HG03558 (cell line): ENCODE data around the gene LYSMD3.
A peak's percentile ranks its signal among the peaks of the same experiment; 100 is the strongest.
"Not testable (repeated sequence)": the region's sequence is repeated elsewhere in the genome, so short reads cannot be mapped to it uniquely, and the experiment has no call there.

Experiments used
- ATAC-seq: cut with Tn5 transposase; IDR thresholded peaks from one replicate; pipeline ENCODE4 v1.9.1; 2021; ENCODE audit warnings: moderate number of reproducible peaks; ENCODE audit not compliant: unreplicated experiment; ENCODE audit errors: extremely low read depth

The LYSMD3 gene

GRCh38 chr5:90529194-90529938 lies at the start of gene LYSMD3:
TSS of gene LYSMD3 (minus strand) at chr5:90529584. CDS start at chr5:90525289, 4,295 bp downstream.
- ATAC-seq = peak; percentile 80

GRCh38 chr5:90576566-90576965 lies 47.2 kb upstream of the LYSMD3 start:
- not testable (repeated sequence) for ATAC-seq

- ATAC-seq = no peak
These were observed 46.3 kb upstream of the LYSMD3 start for GRCh38 chr5:90575712-90576111.

DNA sequence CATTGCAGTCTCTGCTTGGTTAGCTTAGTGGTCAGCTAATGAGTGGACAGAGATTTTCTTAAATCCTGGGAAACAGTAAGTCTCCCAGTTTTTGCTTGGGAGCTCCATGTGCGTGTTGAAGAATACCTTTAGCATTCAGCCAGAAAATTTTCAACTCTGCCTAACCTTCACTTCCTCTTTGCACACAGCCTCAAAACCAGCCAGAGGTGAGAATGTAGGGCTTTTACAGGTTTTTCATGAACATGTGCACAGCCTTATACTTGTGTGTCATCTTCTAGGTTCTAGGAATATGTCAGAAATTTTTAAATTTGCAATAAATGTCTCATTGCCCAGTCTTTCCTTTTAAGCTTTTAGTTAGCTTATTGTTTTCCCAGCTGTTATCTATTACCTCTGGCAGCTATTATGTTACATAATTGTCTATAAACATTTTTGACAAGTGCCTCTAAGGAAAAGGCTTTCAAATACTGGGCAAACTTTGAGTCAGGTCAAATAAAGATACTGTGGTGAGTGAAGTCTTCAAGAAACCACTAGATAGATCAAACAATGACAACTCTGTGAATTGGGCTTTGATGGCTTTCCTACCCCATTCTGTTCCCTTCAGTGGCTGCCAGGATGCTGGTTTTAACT lies 41.9 kb upstream of the LYSMD3 start:
- no peak for ATAC-seq

DNA sequence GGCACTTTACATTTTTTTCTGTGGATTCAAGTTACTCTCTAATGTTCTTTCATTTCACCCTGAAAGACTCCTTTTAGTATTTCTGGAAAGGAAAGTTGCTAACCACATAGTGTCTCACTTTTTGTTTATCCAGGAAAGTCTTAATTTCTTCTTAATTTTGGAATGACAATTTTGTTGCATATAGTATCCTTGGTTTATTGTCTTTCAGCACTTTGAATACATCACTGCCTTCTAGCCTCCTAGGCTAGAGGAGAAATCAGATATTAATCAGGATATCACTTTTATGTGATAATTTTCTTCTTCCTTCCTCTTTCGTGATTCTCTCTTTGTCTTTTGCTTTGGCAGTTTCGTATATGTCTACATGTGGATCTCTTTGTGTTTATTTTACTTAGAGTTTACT lies 40.6 kb upstream of the LYSMD3 start:
- no peak for ATAC-seq

DNA sequence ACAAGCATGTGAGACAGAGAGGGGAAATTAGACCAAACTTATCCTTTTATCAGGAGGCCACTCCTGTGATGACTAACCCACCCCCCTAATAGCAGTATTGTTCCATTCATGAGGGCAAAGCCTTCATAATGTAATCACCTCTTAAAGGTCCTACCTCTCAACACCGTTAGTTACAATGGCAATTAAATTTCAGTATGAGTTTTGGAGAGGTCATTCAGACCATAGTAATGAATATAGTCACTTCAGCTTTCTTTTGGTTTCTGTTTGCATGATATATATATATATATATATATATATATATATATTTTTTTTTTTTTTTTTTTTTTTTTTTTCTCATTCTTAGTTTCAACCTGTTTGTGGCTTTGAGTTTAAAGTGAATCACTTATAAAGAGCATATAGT lies 39.7 kb upstream of the LYSMD3 start:
- ATAC-seq = no peak

- ATAC-seq = no peak
These were observed 36.1 kb upstream of the LYSMD3 start for GRCh38 chr5:90565491-90565890.

DNA sequence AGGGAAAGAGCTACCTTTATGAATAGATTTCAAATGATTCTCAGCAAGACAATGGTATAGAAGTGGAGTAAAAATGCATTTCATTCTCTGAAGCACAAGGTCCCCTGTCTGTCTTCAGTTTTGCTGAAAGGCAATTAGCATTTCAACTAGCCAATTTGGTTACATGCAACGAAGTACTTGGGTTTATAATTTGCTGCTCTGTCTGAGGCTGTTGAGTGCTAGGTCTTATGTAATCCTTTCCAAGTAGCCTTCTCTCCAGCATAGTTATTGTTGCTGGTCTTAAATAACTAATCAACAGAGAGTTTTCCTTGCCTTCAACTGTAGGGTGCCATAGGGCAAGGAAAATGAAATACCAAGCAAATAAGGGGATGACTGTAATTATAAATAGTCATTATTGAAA lies 33.7 kb upstream of the LYSMD3 start:
- no peak for ATAC-seq

DNA sequence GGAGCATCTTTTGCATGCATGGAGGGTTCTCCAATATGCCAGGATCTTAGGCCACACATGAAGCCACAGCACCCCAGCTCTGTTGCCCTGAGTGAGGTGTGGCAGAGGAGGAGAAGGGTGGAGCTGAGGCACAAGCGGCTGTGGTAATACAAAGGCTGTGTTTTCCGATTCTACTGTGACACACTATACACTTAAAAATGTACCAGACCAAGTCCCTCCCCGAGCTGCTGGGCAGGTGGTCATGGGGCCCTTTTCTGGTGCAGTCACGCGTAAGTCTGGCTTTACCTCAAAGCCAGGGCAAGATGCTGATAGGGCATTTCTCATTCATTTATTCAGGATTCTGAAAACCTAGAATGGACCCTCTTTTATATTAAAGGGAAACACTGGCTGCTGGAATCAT lies 33.0 kb upstream of the LYSMD3 start:
- ATAC-seq = no peak

GRCh38 chr5:90561766-90562165 lies 32.4 kb upstream of the LYSMD3 start:
- no peak for ATAC-seq

- no peak for ATAC-seq
These were observed 31.4 kb upstream of the LYSMD3 start for GRCh38 chr5:90560771-90561170.

DNA sequence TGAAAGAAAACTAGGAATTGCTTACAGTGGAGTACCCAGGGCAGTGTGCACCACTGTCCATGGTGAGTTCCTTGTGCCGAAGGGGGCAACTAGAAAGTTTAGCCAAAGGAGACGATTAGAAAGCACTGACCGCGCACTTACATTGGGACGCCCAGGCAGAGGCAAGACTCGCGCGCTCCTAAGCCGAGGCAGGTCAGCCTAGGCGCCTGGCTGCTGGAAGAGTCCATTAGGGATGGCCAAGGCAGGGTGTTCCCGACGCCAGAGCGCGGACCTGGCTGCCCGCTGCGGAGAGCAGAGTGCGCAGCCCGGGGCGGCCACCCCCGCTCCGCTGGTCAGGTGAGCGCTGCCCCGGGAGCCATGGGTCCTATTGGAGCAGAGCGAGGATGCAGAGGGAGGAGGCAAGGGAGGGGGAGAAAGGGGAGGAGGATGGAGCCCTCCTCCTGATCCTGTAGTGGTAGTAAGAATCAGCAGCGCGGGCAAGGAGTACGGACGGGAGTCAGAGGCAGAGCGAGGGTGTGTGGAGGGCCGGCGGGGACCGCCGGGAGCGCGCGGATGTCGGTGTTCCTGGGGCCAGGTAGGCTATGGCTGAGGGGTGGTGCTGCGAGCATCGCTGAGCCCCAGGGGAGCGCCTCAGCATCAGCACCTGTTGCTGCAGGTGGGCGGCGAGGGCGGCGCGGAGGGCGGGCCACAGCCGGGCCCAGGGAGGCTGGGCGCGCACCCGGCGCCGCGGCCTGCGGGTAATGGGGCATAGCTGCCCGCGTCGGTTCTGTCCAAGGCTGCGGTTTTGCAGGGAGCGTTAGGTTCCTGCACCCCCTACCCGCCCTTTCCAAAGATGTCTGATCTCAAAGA lies 29.2 kb upstream of the LYSMD3 start, which contains the start of gene ADGRV1:
Gene ADGRV1, plus strand, starts transcription at position 454 of the 849 bp plus-strand sequence. Its CDS starts 99 bp downstream, at position 553.
- no peak for ATAC-seq

DNA sequence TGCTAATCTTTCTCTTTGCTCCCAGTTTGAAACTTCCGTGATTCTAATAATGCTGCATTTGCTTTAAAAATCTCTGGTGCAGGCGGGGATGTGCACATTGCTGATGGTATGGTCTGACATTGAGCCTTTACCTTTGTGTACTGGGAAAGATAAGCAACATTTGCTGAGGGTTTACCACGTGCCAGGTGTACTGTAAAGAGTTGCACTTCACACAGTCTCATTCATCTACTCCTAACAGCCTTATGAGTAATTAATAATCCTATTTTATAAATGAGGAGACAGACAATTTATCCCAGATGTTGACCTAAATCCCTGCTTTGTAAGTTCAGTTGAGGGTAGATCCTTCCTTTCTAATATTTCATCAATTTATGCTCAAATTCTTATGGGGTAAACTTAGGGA lies 28.5 kb upstream of the LYSMD3 start:
- ATAC-seq = no peak

DNA sequence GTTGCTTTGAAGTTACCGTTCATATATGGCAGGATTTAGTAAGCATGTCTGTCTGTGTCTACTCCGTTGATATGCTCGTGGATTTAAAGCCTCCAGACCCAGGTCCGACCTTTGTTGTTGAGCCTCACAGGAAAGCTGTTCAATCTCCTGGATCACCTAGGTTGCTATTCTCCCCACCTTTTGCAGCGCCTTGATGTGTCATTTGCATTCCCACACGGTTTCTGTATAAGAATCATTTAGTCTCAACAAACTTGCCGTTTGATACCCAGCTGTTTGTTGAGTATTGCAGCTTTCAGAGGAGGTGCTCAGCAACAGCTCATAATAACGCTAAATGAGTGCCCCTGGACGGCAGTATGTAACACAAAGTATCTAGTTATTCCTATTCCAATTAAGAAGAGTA lies 28.0 kb upstream of the LYSMD3 start:
- ATAC-seq = no peak

- ATAC-seq = no peak
These were observed 26.3 kb upstream of the LYSMD3 start for GRCh38 chr5:90555666-90556065.

- no peak for ATAC-seq
These were observed 25.1 kb upstream of the LYSMD3 start for GRCh38 chr5:90554358-90555006.

DNA sequence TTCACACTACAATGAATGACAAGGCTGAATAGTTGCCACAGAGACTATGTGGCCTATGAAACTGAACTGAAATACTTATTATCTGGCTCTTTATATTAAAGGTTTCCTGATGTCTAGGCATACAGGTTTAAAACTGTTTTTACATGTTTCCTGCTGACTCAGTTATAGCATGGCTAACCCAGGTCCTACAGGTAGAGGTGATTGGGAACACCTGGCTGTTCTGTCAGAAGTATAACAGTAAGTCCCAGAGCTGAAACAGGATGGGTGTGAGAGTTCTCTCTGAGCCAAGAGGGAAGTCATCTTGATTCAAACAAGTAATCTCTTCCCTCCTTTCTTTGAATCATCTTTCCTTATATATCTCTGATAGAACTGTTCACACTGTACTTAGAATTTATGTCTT lies 24.3 kb upstream of the LYSMD3 start:
- no peak for ATAC-seq

- no peak for ATAC-seq
These were observed 22.0 kb upstream of the LYSMD3 start for GRCh38 chr5:90551376-90551775.

GRCh38 chr5:90550963-90551362 lies 21.6 kb upstream of the LYSMD3 start:
- ATAC-seq = no peak

DNA sequence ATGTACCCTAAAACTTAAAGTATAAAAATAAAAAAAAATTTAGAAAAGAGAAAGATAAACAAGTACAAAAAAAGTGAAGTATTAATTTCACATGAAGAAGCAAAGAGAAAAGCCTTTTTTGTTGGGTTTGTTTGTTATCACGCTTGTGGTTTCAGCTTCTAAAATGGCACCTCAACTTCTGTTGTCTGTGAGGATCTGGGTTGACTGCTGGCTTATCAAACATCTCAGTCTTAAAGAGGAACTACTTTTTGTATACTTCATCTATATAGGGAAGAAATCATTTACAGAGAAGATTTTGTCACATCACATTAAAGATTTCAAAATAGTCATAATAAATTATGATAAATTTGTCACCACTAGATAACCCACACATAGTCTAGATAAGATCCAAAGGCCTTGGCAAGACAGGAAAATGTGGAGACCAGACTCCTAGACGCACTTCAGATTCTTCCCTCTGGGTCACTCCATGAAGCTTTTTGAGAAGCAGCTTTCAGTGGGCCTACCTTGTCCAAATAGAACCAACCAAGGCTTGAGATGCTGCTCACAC lies 20.4 kb upstream of the LYSMD3 start:
- no peak for ATAC-seq
